ENCODE measurements around the gene TFF2. TPM values are rescaled to one million over a fixed set of nuclear protein-coding genes. Genes with fewer than 3 reads are reported as not detected.

The TFF2 gene
- total RNA-seq, 2 donors from 2014 or later = not detected

DNA sequence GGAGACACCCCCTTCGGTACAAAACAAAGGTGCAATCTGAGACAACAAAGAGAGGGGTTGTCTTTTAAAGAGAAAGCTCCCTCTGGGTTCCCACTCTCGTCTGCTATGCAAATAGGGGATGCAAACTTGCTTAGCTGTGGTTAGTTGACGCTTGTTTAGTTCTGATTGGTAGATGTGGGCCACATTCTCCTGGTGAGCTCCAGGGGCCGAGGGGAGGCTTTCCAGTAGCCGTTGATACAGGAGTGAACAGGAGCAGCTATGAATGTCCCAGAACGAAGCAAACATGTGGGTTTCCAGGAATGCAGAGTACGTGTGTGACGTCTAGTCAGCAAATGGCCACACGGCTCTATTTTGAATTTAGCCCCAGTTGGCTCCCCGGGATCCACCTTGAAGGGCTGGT lies 14.7 kb downstream of the TFF2 start:
- H3K9me3 Mint-ChIP-seq = peaks cover 3 to 4% of the 10 kb centered on the region in 2 donors
- DNase-seq = no peak
- no peak overlapping the region for H3K27ac Mint-ChIP-seq
- peaks cover 32% of the 10 kb centered on the region for H3K4me1 Mint-ChIP-seq (ENCODE audit: low read depth)
- peaks cover 5 to 7% of the 10 kb centered on the region in 2 donors for H3K36me3 Mint-ChIP-seq (ENCODE audit: insufficient read depth in 2 of 2)
- no peak overlapping the region for H3K4me3 Mint-ChIP-seq
- no peak for ATAC-seq (replicated peaks in 1 of 2)
- H3K27me3 Mint-ChIP-seq (ENCODE audit: low read depth) = peaks cover 13% of the 10 kb centered on the region

DNA sequence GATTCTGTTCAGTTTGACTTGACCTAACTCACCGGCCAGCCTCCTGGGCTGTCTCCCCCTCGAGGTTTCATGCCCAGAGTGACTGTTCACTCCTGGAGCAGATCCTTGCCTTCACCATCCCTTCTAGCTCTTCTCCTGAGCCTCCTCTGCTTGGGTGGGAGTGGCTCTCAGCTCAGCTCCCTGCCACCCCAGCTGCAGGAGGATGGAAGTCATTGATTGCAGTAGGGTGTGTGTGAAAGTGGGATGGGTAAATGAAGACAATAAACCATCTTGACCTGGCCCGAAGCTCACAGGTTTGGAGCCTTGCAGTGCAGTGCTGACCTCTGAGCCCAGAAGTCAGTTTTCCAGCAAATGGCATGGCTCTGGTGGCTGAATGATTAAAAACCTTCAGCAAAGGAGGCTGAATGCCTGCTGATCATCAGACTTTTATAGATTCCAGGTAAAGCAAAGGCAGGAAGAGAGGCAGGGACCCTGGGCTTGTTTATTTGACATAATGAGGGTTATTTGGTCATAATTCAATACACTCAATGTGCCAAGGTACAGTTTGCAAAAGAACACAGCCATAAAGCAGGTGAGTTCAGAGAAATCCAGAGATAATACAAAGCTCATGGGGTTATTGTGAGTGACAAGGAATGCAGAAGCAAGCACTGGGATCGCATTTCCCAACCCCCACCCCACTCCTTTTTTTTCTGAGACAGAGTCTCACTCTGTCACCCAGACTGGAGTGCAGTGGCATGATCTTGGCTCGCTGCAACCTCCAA lies 18.1 kb downstream of the TFF2 start:
- peaks cover 12% of the 10 kb centered on the region for H3K27me3 Mint-ChIP-seq (ENCODE audit: low read depth)
- H3K4me3 Mint-ChIP-seq = no peak overlapping the region
- no peak for DNase-seq
- no peak for ATAC-seq (replicated peaks in 1 of 2)
- peaks cover 7% of the 10 kb centered on the region in 2 donors for H3K9me3 Mint-ChIP-seq
- peaks cover 3% of the 10 kb centered on the region for H3K4me1 Mint-ChIP-seq (ENCODE audit: low read depth)
- no peak overlapping the region for H3K27ac Mint-ChIP-seq
- H3K36me3 Mint-ChIP-seq (ENCODE audit: insufficient read depth in 2 of 2) = peaks cover 7 to 8% of the 10 kb centered on the region in 2 donors

DNA sequence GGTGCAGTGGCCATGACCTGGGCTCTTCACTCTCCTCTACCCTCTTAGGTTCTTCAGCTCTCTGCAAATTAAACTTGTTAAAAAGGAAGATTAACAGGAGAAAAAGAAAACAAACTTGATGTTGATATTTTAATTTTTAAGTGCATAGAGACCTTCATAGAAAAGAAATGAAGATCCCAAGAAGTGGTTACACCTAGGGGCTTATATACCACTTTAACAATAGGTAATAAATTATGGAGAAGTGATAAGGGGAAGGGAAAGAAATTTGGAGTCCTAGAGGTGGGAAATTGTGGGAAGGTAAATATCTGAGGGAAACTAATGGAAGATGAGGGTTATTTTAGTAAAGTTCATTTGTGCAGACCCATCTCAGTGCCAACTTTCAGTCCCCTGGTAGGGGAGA lies 19.1 kb downstream of the TFF2 start:
- H3K36me3 Mint-ChIP-seq (ENCODE audit: insufficient read depth in 2 of 2) = peaks cover 6 to 8% of the 10 kb centered on the region in 2 donors
- no peak for ATAC-seq (replicated peaks in 1 of 2)
- H3K4me1 Mint-ChIP-seq (ENCODE audit: low read depth) = no peaks in the 10 kb centered on the region
- peaks cover 1% of the 10 kb centered on the region for H3K27me3 Mint-ChIP-seq (ENCODE audit: low read depth)
- DNase-seq = no peak
- H3K27ac Mint-ChIP-seq = no peak overlapping the region
- peaks cover 7% of the 10 kb centered on the region in 2 donors for H3K9me3 Mint-ChIP-seq
- no peak overlapping the region for H3K4me3 Mint-ChIP-seq

DNA sequence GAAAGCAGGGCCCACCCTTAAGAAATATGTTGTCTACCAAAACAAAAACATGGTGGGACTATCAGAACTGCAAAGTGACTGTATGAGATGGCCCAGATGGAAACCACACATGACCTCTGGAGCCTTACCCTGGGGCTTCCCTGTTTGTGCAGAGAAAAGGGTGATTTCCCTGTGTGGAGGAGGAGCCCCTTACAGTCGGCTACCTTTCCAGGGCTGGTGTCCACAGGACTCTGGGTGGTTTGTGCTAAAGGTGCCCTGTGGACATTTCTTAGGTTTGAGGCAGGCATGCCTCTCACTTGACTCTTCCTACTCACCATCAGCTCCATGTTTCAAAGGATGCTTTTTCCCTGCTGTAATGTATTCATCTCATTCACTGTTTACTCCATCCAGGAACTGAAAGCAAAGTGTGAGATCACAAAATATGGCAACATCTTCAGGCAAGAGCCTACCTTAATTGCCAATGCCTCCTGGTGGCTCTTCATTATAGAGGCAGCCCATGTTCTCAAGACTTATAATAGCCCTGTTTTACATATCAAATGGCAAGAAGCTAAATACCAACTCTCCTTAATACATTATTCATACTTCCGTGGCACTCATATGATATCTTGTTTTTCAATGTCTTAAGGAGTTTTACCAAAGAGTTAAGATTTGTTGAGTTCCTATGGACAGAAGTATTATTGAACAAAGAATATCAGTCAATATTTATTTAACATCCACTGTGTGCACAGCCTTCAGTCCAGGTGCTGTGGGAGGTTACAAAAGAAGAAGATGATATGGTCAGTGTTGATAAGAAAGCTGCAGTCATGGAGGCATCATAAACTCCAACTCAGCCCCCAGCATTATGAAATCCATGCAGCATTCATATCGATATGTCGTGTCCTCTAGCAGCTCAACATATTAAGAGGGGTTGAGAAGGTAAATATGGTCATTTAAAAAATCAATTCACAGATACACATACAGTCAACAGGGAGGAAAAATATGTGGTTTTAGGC lies 20.1 kb downstream of the TFF2 start:
- DNase-seq (no peak), ATAC-seq (replicated peaks in 1 of 2) (no peak)
- Mint-ChIP-seq H3K9me3 (peaks cover 7% of the 10 kb centered on the region in 2 donors), H3K36me3 (ENCODE audit: insufficient read depth in 2 of 2) (peaks cover 6 to 8% of the 10 kb centered on the region in 2 donors), H3K27me3 (ENCODE audit: low read depth) (no peaks in the 10 kb centered on the region), H3K4me1 (ENCODE audit: low read depth) (no peaks in the 10 kb centered on the region), H3K27ac (no peak overlapping the region), H3K4me3 (no peak overlapping the region)

DNA sequence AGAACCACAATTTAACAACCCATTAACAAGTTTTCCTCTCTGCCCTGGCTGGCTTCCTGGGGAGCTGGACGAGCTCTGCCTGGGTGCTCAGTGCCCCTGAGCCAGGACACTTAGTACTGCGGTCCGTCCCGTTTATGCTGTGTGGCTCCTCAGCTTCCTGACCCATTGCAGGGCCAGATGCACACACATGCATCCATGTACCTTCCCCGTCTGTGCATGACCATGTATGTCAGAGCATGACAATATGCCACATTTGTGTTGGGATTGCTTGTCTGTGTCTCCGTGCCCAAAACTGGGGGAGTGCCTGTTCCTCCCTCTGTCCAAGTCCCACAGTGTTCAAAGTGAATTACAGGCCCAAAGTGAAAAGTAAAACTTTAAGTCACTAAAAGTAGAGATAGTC lies 25.9 kb downstream of the TFF2 start:
- no peak for DNase-seq
- Mint-ChIP-seq H3K4me1 (ENCODE audit: low read depth) (no peaks in the 10 kb centered on the region), H3K27ac (no peak overlapping the region), H3K4me3 (no peak overlapping the region), H3K27me3 (ENCODE audit: low read depth) (peaks cover 6% of the 10 kb centered on the region), H3K9me3 (no peaks in the 10 kb centered on the region), H3K36me3 (ENCODE audit: insufficient read depth in 2 of 2) (no peaks in the 10 kb centered on the region)
- ATAC-seq (replicated peaks in 1 of 2) = no peak

DNA sequence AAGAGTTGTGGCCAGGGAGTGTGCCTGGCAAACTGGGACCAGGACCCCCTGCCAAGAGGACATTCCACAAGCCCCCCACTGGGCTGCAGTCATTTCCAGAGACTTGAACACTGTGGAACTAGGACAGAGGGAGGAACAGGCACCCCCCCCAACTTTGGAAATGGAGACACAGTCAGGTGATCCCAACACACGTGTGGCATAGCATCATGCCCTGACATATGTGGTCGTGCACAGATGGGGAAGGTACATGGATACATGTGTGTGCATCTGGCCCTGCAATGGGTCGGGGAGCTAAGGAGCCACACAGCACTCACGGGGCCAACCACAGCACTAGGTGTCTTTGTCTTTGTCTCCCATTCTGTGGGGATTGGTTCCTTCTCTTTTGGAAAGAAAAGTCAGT lies 28.9 kb downstream of the TFF2 start:
- H3K27ac Mint-ChIP-seq = no peak overlapping the region
- DNase-seq = no peak
- H3K4me3 Mint-ChIP-seq = no peak overlapping the region
- H3K9me3 Mint-ChIP-seq = no peaks in the 10 kb centered on the region
- H3K27me3 Mint-ChIP-seq (ENCODE audit: low read depth) = peaks cover 6% of the 10 kb centered on the region
- H3K4me1 Mint-ChIP-seq (ENCODE audit: low read depth) = peaks cover 5% of the 10 kb centered on the region
- no peak for ATAC-seq (replicated peaks in 1 of 2)
- H3K36me3 Mint-ChIP-seq (ENCODE audit: insufficient read depth in 2 of 2) = no peaks in the 10 kb centered on the region

DNA sequence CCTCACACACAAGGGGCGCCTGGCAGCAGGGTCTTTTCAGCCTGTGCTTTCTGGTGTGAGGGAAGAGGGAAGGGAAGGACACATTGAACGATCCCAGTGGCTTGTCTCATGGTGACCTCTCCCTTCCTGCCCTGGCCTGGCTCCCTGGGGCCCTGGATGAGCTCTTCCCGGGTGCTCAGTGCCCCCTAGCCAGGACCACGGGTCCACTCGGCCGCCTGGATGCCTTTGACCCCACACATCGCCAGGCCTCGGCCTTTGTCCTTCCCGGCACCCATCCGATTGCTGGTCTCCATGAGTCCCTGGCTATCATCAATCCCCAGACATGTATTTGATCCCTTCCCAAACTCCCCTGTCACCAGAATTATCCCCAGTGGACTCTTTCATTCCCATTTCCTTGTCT lies 29.6 kb downstream of the TFF2 start:
- no peak overlapping the region for H3K27ac Mint-ChIP-seq
- H3K4me1 Mint-ChIP-seq (ENCODE audit: low read depth) = peaks cover 5% of the 10 kb centered on the region
- ATAC-seq (replicated peaks in 1 of 2) (no peak), DNase-seq (no peak)
- no peak overlapping the region for H3K4me3 Mint-ChIP-seq
- H3K9me3 Mint-ChIP-seq = no peaks in the 10 kb centered on the region
- no peaks in the 10 kb centered on the region for H3K36me3 Mint-ChIP-seq (ENCODE audit: insufficient read depth in 2 of 2)
- peaks cover 6% of the 10 kb centered on the region for H3K27me3 Mint-ChIP-seq (ENCODE audit: low read depth)

DNA sequence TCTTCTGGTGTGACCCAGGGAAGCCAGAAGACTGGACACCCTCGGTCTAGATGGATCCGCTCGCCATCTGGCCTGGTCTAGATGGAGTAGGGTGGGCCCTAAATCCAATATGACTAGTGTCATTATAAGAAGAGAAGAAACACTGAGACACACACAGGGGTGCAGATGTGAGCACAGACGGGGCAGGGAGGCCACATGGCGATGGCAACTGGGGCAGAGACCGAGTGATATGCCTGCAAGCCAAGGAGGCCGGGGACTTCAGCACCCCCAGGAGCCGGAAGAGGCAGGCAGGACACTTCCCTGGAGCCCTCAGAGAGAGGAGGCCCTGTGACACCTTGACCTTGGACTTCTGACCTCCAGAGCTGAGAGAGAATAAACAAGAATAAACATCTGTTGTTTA lies 30.0 kb downstream of the TFF2 start:
- Mint-ChIP-seq H3K9me3 (no peaks in the 10 kb centered on the region), H3K4me3 (no peak overlapping the region), H3K4me1 (ENCODE audit: low read depth) (peaks cover 5% of the 10 kb centered on the region), H3K27ac (no peak overlapping the region), H3K27me3 (ENCODE audit: low read depth) (peaks cover 6% of the 10 kb centered on the region), H3K36me3 (ENCODE audit: insufficient read depth in 2 of 2) (no peaks in the 10 kb centered on the region)
- ATAC-seq (replicated peaks in 1 of 2) (no peak), DNase-seq (no peak)

DNA sequence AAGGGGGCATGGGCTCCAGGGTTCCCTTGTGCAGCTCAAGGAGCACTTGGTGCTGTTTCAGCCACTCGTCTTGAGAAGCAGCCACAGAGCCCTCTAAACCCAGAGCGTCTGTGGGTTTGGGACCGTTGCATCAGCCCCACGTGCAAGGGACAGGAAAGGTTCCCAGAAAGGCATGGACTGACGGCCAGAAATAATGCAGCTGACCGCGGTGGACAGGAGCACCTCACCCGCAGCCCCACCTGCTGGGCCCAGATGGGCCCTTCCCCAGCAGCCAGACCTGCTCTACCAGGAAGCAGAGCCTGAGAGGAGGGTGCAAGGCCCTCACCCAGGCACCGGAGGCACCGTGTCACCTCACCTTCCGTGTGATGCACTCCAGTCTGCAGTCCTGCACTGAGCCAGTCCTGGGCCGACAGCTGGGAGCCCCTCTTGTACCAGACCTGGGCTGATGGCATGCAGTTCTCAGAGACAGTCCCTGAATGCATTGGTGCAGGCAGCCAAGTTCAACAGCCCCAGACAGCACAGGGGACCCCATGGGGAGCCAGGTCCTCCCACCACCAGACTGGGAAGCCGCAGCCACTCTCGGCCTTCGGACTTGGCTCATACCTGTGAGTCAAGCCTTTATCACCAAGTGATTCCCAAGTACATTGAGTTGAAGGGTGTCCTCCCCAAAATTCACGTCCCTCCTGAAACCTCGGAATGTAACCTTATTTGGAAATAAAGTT lies 30.8 kb downstream of the TFF2 start:
- H3K4me1 Mint-ChIP-seq (ENCODE audit: low read depth) = peaks cover 5% of the 10 kb centered on the region
- no peaks in the 10 kb centered on the region for H3K36me3 Mint-ChIP-seq (ENCODE audit: insufficient read depth in 2 of 2)
- H3K4me3 Mint-ChIP-seq = no peak overlapping the region
- DNase-seq (no peak), ATAC-seq (replicated peaks in 1 of 2) (no peak)
- peaks cover 3% of the 10 kb centered on the region for H3K27me3 Mint-ChIP-seq (ENCODE audit: low read depth)
- no peak overlapping the region for H3K27ac Mint-ChIP-seq
- H3K9me3 Mint-ChIP-seq = no peaks in the 10 kb centered on the region

DNA sequence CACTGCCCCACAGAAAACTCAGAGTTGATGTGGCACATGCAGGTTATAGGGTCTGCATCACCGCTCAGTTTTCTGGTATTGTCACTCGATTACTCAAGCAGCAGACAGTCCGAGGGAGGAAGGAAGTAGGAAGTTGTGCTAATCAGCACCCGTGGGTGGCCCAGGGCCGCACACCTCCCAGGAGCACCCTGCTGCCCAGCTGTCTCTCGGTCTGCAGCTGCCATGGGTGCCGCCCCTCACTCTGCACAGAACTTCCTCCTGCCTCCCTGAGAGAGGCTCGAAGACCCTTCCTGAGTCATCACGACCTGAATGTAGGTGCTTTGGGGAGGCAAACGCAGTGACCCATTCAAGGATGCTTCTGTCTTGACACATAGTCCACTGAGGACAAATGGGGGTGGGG lies 31.4 kb downstream of the TFF2 start:
- ATAC-seq (replicated peaks in 1 of 2) (peak; percentile 15 to 59), DNase-seq (no peak)
- no peaks in the 10 kb centered on the region for H3K9me3 Mint-ChIP-seq
- H3K4me1 Mint-ChIP-seq (ENCODE audit: low read depth) = peaks cover 5% of the 10 kb centered on the region
- no peak overlapping the region for H3K4me3 Mint-ChIP-seq
- H3K36me3 Mint-ChIP-seq (ENCODE audit: insufficient read depth in 2 of 2) = no peaks in the 10 kb centered on the region
- H3K27me3 Mint-ChIP-seq (ENCODE audit: low read depth) = no peaks in the 10 kb centered on the region
- H3K27ac Mint-ChIP-seq = no peak overlapping the region

DNA sequence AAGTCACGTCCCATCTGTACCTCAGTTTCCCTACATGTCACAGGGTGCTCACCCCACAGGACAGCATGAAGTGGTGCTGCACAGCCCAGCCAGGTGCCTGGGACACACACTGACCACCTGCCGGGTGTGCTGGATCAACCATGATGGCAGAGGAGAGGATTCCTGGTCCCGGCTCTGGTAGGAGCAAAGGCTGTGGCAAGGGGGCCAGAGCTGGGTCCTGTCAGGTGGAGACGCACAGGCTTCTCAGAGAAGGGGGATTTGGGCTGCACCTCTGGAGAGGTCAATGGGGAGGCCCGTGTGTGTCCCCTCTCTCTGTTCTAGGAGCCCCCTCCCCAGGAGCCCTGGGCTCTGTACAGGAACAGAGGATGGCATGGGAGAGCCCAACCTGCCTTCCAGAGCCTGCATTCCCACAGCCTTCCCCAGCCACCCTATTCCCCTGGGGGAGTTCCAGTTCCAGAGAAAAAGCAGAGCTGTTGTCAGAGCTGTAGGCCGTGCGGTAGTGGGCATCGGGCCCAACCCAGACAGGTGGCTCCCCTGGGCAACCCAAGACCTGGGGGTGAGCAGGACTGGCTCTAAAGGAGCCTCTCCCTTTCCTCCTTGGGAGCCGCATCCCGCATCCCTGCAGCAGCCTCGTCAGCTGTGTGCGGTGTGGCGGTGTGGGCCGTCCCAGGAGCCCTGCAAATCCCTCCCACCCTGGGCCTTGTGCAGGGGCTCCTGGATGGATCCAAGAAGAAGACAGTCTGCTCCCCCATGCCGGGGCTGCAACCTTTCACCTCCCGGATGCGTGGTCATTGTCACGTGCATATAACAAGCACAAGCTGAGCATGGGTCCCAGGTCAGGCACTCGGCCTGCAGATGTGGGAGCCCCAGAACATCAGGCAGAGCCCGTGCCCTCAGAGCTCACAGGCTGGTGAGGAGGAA lies 32.7 kb downstream of the TFF2 start:
- Mint-ChIP-seq H3K27ac (no peak overlapping the region), H3K36me3 (ENCODE audit: insufficient read depth in 2 of 2) (no peaks in the 10 kb centered on the region)

DNA sequence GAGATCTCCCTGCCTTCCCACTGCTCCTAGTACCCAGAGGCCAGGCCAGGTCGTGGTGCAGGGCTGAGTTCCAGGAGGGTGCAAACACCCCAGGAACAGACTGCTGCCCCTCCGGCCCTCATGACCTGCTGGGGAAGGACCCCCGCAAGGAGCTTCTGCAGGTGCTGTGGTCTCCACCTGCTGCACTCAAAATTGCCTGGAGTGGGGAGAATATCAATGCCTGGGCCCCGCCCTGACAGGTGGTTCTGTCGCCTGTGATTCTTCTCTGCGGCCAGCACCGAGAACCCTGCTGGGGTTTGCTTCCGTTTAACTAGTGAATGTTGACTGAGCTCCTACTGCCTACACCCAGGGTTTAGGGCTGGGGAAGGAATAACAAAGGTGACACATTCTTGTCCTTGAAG lies 33.5 kb downstream of the TFF2 start:
- H3K27me3 Mint-ChIP-seq (ENCODE audit: low read depth) = no peaks in the 10 kb centered on the region
- H3K9me3 Mint-ChIP-seq = no peaks in the 10 kb centered on the region
- peaks cover 5% of the 10 kb centered on the region for H3K4me1 Mint-ChIP-seq (ENCODE audit: low read depth)
- no peak overlapping the region for H3K4me3 Mint-ChIP-seq
- no peak for ATAC-seq (replicated peaks in 1 of 2)
- H3K36me3 Mint-ChIP-seq (ENCODE audit: insufficient read depth in 2 of 2) = no peaks in the 10 kb centered on the region
- DNase-seq = no peak
- no peak overlapping the region for H3K27ac Mint-ChIP-seq

More for the DNA sequence above, 32.7 kb downstream of the TFF2 start:
- DNase-seq (no peak), ATAC-seq (replicated peaks in 1 of 2) (no peak)
- H3K27me3 Mint-ChIP-seq (ENCODE audit: low read depth) = no peaks in the 10 kb centered on the region
- H3K9me3 Mint-ChIP-seq = no peaks in the 10 kb centered on the region
- peaks cover 5% of the 10 kb centered on the region for H3K4me1 Mint-ChIP-seq (ENCODE audit: low read depth)
- no peak overlapping the region for H3K4me3 Mint-ChIP-seq
